Mesodermal cell (in vitro differentiated cells): Measurements from ENCODE around the gene USP34.

Experiments used
- H3K27ac ChIP-seq: 2 replicates; pipeline ENCODE4 v1.7.0; 2013; ENCODE audit warnings: mild to moderate bottlenecking, low read depth, low read length, moderate library complexity; ENCODE audit not compliant: severe bottlenecking
- H3K36me3 ChIP-seq: 2 replicates; pipeline ENCODE4 v1.7.1; 2013; ENCODE audit warnings: mild to moderate bottlenecking, low read length, moderate library complexity; ENCODE audit not compliant: control insufficient read depth, insufficient read depth
- H3K4me1 ChIP-seq: one replicate; pipeline ENCODE4 v1.7.1; 2013; ENCODE audit warnings: mild to moderate bottlenecking, low read length; ENCODE audit not compliant: insufficient read depth, control insufficient read depth, poor library complexity, severe bottlenecking
- H3K4me3 ChIP-seq: 2 replicates; pipeline ENCODE4 v1.7.0; 2013; ENCODE audit warnings: low read length, control low read depth, mild to moderate bottlenecking; ENCODE audit not compliant: insufficient read depth, poor library complexity, severe bottlenecking; ENCODE audit errors: extremely low read depth
- H3K9me3 ChIP-seq: 2 replicates; pipeline ENCODE4 v1.7.1; 2013; ENCODE audit warnings: mild to moderate bottlenecking, low read length, moderate library complexity; ENCODE audit not compliant: control insufficient read depth
- WGBS, 2 experiments: methylation state at CpG; one replicate each; pipeline ENCODE4 v1.1.5; 2013; ENCODE audit warnings: missing lambda C conversion rate in 2 of 2; ENCODE audit not compliant: insufficient coverage in 2 of 2; 5-methylcytosine and 5-hydroxymethylcytosine counted together

The USP34 gene

GRCh38 chr2:61443342-61444041, 27.4 kb downstream of the USP34 start:
- H3K27ac ChIP-seq: no peak overlapping the region
- no peak overlapping the region for H3K4me3 ChIP-seq
- no peaks in the 10 kb centered on the region for H3K4me1 ChIP-seq
- H3K9me3 ChIP-seq: no peaks in the 10 kb centered on the region
- peaks cover 9% of the 10 kb centered on the region for H3K36me3 ChIP-seq
- 97 to 100% methylated on average over 3 to 5 of the region's 7 CpGs for whole genome bisulfite sequencing, 2 experiments

DNA sequence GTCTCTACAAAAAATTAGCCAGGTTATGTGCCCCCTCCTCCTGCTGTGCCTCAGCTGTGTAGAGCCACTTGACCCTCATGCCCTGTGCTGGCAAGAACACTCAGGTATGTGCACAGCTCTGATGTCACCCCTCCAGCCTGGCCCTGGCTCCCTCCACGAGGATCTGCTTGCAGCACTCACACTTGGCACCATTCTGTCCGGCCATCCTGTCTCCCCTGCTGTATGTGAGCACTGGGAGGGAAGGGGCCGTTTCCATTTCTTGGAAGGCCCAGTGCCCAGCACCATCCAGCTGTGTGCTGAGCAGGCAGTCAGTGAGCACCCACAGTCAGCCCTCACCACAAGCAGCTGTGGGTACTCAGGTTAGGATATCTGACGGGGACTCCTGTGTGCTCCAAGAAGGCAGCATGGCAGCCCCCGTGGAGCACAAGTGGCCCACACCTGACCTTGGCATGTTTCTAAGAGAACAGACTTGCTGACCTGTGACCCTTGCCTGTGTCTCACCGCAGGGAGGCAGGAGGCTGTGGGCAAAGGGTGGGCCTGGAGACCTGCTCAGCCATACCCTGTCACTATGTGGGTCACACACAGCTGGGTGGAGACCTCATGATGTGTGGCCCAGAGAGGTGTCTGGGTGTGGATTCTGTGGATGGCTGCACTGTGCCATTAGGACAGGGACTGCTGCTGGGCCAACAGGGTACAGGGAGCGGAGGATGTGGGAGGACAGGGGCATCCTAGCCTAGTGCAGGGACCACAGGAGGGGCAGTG, 31.5 kb downstream of the USP34 start:
- Histone ChIP-seq H3K4me1 (no peaks in the 10 kb centered on the region), H3K36me3 (peaks cover 4% of the 10 kb centered on the region), H3K27ac (no peak overlapping the region), H3K9me3 (no peaks in the 10 kb centered on the region), H3K4me3 (no peak overlapping the region)
- WGBS, 2 experiments: 90 to 95% methylated on average over 6 to 7 of the region's 7 CpGs

DNA sequence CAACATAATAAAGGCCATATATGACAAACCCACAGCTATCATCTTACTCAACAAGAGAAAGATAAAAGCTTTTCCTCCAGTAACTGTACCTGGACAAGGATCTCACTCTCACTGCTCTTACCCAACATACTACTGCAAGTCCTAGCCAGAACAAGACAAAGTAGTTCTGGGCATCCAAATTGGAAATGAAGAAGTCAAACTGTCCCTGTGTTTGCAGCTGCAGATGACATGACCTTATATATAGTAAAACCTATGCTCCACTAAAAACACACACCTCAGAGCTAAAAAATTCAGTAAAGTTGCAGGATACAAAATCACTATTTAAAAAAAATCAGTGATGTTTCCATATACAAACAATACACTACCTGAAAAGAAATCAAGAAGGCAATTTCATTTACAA, 32.2 kb downstream of the USP34 start:
- Histone ChIP-seq H3K27ac (no peak overlapping the region), H3K4me3 (no peak overlapping the region), H3K36me3 (peaks cover 4% of the 10 kb centered on the region), H3K4me1 (no peaks in the 10 kb centered on the region), H3K9me3 (no peaks in the 10 kb centered on the region)

DNA sequence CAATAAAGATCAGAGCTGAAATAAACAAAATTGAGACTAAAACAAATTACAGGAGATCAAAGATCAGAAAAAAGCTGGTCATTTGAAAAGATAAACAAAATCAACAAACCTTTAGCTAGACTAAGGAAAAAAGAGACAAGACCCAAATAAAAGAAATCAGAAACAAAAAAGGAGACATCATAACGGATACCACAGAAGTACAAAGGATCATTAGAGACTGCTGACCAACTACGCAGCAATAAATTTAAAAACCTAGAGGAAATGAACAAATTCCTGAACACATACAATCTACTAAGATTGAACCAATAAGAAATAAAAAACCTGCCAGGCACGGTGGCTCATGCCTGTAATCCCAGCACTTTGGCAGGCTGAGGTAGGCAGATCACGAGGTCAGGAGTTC, 33.7 kb downstream of the USP34 start:
- 85 to 100% methylated on average over 1 to 3 of the region's 4 CpGs for WGBS, 2 experiments
- Histone ChIP-seq H3K36me3 (peaks cover 8% of the 10 kb centered on the region), H3K27ac (no peak overlapping the region), H3K9me3 (no peaks in the 10 kb centered on the region), H3K4me1 (no peaks in the 10 kb centered on the region), H3K4me3 (no peak overlapping the region)

DNA sequence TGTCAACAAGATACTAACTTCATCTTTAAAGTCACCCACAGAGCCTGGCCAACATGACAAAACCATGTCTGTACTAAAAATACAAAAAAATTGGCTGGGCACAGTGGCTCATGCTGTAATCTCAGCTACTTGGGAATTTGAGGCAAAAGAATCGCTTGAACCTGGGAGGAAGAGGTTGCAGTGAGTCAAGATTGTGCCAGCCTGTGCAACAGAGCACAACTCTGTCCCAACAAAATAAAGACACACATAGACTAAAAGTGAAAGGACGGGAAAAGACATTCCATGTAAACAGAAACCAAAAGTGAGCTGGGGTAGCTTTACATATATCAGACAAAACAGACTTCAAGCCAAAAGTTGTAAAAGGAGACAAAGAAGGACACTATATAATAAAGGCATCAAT, 34.8 kb downstream of the USP34 start:
- no peaks in the 10 kb centered on the region for H3K4me1 ChIP-seq
- H3K4me3 ChIP-seq: no peak overlapping the region
- H3K27ac ChIP-seq: no peak overlapping the region
- WGBS, 2 experiments: 100% methylated on average over 1 of the region's 2 CpGs; no CpG with 5 or more reads in 1 of the 2 experiments
- H3K9me3 ChIP-seq: no peaks in the 10 kb centered on the region
- H3K36me3 ChIP-seq: peaks cover 9% of the 10 kb centered on the region

GRCh38 chr2:61435291-61435690, 35.6 kb downstream of the USP34 start:
- H3K9me3 ChIP-seq: no peaks in the 10 kb centered on the region
- peaks cover 9% of the 10 kb centered on the region for H3K36me3 ChIP-seq
- H3K4me1 ChIP-seq: no peaks in the 10 kb centered on the region
- no peak overlapping the region for H3K27ac ChIP-seq
- H3K4me3 ChIP-seq: no peak overlapping the region
- WGBS, 2 experiments: no CpG with 5 or more reads among the region's 1 CpG

DNA sequence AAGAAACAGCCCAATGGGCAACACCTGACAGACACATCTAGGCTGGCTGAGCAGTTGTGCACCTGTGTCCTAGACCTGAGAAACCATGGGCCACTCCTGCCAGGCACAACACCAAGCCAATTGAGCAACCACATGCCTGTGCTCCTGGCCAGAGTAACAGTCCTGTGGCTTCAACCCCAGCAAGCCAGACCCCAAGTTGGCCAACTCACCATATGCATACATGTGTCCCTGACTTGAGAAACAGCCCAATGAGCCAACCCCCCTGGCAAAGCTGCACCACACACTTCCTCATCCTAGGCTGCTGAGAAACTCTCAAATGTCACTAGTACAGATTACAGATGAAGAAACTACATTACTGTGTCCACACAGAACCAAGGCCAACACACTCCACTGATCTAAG, 36.6 kb downstream of the USP34 start:
- Histone ChIP-seq H3K27ac (no peak overlapping the region), H3K4me1 (no peaks in the 10 kb centered on the region), H3K9me3 (no peaks in the 10 kb centered on the region), H3K36me3 (peaks cover 6% of the 10 kb centered on the region), H3K4me3 (no peak overlapping the region)

DNA sequence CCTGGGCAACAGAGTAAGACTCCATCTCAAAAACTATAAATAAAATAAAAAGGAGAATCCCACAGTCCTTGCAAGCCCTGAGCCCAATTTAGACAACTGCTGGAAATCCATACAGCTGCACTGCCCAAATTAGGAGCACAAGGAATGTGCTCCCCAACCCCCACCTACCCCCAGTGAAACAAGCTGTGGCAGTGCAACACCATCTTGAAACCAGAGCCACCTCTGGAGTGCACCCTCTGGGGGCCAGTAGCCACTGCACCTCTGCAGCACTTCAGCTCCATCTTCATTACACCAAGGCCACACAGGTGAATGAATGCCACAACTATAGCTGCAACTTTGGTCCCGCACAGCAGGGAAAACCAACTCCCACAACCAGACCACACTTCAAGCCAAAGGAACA, 37.3 kb downstream of the USP34 start:
- 83 to 100% methylated on average over 1 of the region's 1 CpG for WGBS, 2 experiments
- Histone ChIP-seq H3K9me3 (no peaks in the 10 kb centered on the region), H3K27ac (no peak overlapping the region)

GRCh38 chr2:61432990-61433389, 37.9 kb downstream of the USP34 start:
- H3K27ac ChIP-seq: no peak overlapping the region
- no peaks in the 10 kb centered on the region for H3K9me3 ChIP-seq
- no peak overlapping the region for H3K4me3 ChIP-seq
- WGBS, 2 experiments: 80 to 100% methylated on average over 2 to 3 of the region's 3 CpGs
- peaks cover 5% of the 10 kb centered on the region for H3K36me3 ChIP-seq
- no peaks in the 10 kb centered on the region for H3K4me1 ChIP-seq

More for the DNA sequence above, 37.3 kb downstream of the USP34 start:
- H3K4me1 ChIP-seq: no peaks in the 10 kb centered on the region
- H3K36me3 ChIP-seq: peaks cover 5% of the 10 kb centered on the region
- no peak overlapping the region for H3K4me3 ChIP-seq

DNA sequence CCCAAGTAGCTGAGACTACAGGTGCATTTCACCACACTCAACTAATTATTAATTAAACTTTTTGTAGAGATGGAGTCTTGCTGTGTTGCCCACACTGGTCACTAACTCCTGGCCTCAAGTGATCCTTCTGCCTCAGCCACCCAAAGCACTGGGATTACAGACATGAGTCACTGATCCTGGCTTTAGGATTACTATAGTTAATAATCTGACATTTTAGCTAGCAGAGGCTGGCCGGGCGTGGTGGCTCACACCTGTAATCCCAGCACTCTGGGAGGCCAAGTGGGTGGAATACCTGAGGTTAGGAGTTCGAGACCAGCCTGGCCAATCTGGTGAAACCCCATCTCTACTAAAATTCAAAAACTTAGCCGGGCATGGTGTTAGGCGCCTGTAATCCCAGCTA, 39.5 kb downstream of the USP34 start:
- Histone ChIP-seq H3K36me3 (peaks cover 5% of the 10 kb centered on the region), H3K4me3 (no peak overlapping the region), H3K27ac (no peak overlapping the region), H3K9me3 (no peaks in the 10 kb centered on the region), H3K4me1 (no peaks in the 10 kb centered on the region)
- WGBS, 2 experiments: 94 to 97% methylated on average over 5 of the region's 5 CpGs

GRCh38 chr2:61426267-61426897, 44.5 kb downstream of the USP34 start:
- no peaks in the 10 kb centered on the region for H3K9me3 ChIP-seq
- H3K36me3 ChIP-seq: no peaks in the 10 kb centered on the region
- WGBS, 2 experiments: 62 to 75% methylated on average over 4 to 5 of the region's 6 CpGs
- no peak overlapping the region for H3K27ac ChIP-seq
- H3K4me3 ChIP-seq: no peak overlapping the region
- H3K4me1 ChIP-seq: peaks cover 7% of the 10 kb centered on the region
